Measurements from ENCODE around the gene TCF4.

Gene TCF4

DNA sequence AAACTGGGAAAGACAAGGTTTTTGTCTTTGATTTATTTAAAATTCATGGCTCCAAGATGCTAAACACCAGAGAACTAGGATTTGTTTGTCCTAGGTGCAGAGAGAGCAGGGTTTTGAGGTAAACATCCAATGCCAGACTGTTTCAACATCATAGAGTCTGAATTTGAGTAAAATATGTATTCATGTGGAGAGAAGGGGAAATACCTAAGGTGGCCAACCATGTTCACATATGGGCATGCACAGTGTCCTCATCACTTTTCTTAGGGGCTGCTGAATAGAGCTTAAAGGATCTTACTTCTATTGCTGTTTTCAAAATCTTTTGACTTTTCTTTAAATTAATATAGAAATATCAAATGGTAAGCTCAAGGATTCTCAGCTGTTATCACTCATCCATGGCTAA is 341.7 kb downstream of the TCF4 start:
- DNase-seq: no peak

DNA sequence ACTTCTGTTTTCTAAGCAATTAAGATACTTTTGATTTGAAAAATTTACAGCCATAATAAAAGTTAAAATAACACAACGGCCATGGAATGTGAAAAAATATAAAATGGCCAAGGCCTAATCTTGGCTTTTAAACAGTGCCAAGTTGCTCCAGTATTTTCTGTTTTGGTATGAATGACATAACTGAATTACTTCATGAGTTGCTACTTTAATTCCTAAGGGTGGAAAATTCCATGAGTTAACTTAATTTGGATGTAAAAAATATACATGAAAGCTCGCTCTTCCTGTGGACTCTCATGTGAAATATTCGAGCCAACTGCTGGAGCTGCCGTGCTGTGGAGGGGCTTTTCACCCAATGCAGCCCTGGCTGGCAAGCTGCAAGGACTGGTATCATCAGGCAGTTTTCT is 342.8 kb downstream of the TCF4 start:
- no peak for DNase-seq

DNA sequence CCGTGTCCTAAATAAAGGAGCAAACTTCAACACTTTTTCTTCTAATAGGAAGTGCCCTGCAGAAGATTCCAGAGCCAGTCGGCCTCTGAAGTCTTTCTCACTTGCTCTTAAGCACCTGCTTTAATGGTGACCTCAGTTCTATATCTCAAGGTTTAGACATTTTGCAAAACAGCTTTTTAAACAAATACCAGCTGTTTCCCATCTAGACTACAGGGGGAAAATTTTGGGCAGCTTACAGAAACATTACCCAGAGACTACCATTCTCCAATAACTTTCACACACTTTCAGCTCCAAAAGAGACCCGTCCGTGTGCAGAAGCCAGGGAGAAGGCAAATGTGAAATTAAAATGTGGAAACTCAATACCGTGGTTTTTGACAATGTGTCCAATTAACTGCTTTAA is 343.4 kb downstream of the TCF4 start:
- DNase-seq: no peak

GRCh38 chr18:55243857-55244256 is 344.1 kb downstream of the TCF4 start:
- no peak for DNase-seq

- no peak for DNase-seq
Observed at GRCh38 chr18:55243255-55243654, 344.7 kb downstream of the TCF4 start.

GRCh38 chr18:55240978-55241377 is 347.0 kb downstream of the TCF4 start:
- DNase-seq: no peak

GRCh38 chr18:55239740-55240139 is 348.3 kb downstream of the TCF4 start:
- no peak for DNase-seq

DNA sequence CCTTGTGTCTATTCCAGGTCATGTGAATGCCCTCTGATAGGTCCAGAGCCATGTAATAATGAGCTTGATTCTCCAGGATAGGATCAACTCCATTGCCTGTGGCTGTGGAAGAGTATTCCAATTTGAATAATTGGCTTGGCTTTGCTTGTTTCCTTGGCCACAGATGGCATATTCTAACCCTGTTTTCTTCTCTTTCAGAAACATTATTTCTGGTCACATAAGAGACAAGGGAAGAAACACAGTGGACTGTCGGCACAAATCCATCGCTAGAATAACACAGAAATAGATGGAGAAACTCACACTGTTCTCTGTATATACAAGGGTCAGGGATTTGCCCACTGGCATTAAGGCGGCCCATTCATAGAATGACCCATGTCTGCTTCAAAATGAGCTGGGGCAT is 350.3 kb downstream of the TCF4 start:
- DNase-seq: no peak

GRCh38 chr18:55236150-55236931 is 351.7 kb downstream of the TCF4 start:
- no peak for DNase-seq

DNA sequence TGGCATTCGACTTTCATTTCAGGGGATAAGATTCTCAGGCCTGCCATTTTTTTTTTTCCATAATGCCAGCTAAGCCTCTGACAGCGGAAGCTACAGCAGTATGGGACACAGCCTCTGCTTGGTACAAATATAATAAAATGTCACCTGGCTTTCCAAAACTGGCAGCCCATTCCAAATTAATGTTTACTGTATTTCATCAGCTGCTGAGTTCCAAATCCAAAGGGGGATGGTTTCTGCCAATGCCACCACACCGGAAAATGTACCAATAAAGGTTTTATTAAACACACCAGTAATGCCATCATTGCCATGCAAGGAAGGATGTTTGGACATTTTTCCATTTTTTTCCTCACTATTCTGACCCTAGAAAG is 352.9 kb downstream of the TCF4 start:
- DNase-seq: no peak

DNA sequence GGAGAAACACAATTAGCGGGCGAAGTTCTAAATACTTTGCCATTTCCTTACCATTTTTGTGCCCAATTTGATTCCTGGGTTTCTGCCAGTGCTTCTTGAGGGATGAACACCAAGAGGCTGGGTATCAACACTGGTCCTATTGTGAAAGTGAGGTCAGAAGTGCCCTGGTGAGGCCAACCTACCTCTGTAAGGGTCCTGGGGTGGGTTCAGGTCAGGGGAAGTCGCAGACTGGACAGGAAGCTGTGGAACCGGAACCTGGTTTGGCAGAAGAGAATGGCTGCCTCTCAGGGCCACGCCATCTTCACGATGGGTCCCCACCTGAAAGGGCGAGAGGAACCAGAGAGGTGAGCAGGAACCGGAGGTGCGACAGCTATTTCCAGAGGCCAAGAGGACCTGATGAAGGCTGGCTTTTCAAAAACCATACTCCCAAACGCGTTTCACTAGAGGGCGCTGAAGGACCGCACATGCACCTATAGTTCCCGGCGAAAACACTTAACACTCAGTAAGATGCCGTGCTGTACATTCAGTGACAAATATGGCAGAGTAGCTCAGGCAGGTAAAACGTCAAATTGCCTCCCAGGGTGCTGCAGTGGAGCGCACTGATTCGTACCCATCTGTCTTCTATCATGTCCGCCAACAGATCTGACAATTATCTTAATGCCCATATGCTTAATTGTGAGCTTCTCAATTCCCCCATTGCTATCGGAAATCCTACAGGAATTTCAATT is 353.5 kb downstream of the TCF4 start:
- DNase-seq: peak; percentile 77

GRCh38 chr18:55233857-55234256 is 354.1 kb downstream of the TCF4 start:
- DNase-seq: no peak

- no peak for DNase-seq
Observed at GRCh38 chr18:55232506-55232905, 355.5 kb downstream of the TCF4 start.

- DNase-seq: no peak
Observed at GRCh38 chr18:55229682-55230081, 358.3 kb downstream of the TCF4 start.

DNA sequence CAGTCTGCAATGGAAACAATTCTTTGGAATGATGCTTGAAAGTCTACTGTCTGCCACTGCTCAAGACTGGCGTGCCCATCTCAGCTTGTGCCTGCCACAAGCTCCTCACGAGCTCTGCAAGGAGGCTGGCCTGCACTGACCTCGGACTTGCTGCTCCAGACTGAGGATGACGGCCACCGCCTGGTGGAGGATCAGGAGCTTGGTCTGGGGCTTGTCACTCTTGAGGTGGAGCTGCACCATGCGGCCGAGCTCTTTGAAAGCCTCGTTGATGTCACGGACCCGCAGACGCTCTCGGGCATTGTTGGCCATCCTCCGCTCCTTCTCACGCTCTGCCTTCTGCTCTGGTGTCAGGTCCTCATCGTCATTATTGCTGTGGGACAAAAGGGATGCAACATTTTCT is 359.3 kb downstream of the TCF4 start:
- DNase-seq: no peak

GRCh38 chr18:55228191-55228590 is 359.8 kb downstream of the TCF4 start:
- DNase-seq: no peak

- no peak for DNase-seq
Observed at GRCh38 chr18:55227771-55228170, 360.2 kb downstream of the TCF4 start.

DNA sequence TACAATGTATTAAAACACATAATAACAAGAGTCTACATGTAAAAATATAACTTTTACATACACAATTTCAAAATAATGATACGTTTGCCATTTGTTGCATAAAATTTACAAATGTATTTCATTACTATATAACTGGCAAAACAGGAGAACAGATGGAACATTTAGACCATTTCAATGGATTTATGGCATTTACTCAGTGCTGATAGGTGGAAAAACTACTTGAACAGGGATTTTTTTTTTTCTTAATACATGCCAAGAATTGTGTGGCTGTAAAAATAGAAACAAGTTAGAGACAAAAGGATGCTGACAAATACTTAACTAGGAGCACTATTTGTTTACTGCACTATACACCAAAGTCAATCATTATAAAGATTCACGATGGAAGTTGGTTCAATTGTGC is 361.9 kb downstream of the TCF4 start:
- DNase-seq: no peak

- DNase-seq: no peak
Observed at GRCh38 chr18:55224086-55224625, 363.8 kb downstream of the TCF4 start.

DNA sequence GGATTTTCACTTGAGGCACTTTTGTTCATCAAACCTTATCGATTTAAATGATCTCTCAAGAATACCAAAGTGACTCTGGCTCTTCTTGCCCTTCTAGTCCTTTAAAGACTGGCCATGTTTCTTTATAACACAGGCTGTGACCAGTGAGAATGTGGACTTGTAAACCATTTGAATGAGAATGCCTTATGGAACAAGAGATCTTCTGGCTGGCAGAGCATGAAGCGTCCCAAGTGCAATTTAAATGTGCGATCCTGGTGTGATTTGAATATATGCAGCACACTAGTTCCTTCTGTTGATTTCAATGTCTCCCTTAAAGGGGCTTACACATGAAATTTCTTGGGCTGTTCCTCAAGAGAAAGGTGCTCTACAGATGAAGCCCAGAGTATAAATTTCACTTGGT is 366.4 kb downstream of the TCF4 start:
- no peak for DNase-seq

DNA sequence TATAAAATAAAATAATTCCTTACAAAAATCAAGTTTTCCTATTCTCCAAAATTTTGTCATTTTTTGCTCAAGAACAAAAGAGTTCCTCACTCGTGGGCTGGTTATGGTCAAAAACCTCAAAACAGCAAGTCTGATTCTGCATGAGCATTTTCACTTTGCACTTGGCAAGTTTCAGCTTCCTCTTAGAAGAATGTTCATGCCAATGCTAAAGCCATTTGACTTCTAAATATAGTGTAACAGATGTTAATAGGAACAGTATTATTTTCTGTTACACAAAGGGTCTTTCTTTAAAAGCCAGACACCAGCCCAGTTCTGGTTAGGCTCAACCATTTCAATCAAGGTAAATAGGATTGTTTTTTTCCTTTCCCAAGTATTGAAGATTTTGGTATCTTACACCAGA is 367.5 kb downstream of the TCF4 start:
- DNase-seq: no peak

DNA sequence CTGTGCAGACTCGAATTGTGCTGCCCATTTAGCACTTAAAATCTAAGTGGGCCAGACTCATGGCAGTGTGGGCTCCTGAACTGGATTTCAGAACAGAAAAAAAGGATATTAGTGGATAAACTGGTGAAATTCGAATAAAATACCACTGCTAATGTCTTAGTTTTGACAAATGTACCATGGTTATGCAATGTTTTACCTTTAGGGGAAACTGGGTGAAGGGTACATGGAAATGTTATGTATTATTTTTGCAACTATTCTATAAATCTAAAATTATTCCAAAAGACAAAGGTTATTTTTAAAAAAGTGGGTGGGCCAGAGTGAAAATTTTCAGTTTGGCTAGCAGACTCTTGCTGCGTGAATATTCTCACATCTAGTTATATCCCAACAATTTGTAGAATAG is 368.2 kb downstream of the TCF4 start:
- DNase-seq: no peak

- no peak for DNase-seq
Observed at GRCh38 chr18:55219059-55219458, 368.9 kb downstream of the TCF4 start.

- DNase-seq: no peak
Observed at GRCh38 chr18:55214969-55215368, 373.0 kb downstream of the TCF4 start.
